Measurements from ENCODE around the gene ROPN1.

DNA sequence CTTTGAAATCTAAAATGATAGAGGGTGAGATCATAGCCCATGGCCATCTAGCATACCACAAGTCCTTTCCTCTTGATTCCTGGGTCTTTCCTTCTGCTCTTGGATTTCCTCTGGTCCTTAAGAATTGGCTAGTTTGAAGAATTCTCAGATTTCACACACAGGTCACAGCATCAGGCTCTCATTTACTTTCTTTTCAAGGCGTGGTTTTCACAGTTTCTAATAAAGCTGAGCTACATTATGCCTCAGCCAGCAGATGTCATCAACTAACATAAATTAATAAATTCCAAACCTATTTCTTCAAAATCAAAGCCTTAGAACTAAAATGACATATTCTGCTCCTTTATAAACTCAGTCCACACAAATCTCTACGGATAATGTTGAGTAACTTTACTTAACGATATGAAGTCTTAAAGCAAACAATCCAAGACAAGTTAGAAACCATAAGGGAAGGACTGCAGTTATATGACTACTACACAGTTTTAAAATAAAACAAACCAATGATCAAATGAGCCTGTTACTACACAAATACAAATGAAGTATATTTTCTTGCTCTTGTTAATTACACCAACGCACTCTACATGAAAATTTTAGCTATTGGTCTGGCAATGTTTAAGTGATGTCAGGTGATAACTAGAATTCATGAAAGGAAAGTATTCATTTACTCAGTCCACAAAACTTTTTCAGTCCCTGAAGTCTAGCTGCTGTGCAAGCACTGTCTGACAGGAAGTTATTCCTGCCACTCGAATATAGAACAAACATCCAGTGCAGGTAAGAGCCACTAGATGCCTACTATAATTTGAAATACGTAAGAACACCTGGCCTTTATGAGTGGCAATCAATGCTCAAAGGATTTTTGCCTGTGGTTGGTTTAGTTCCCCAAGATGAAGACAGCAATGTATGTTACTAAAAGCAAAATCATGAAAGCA lies 40.1 kb downstream of the ROPN1 start:
- TF ChIP-seq CTCF (IDR thresholded peaks at IDR 0.05) (no peak), POLR2AphosphoS5 (IDR thresholded peaks at IDR 0.05; ENCODE audit: insufficient read depth in 1 of 2, low read depth in 1 of 2) (no peak), POLR2A (IDR thresholded peaks at IDR 0.05) (no peak)

All from vagina (tissue), 2 donors.